Neural cell (in vitro differentiated cells): ENCODE data around the gene FAF2.

Experiments
- CTCF ChIP-seq: fragments of 450-650 bp; IDR thresholded peaks from 2 replicates; pipeline ENCODE4 v1.5.1; 2014; ENCODE audit warnings: antibody characterized with exemption, mild to moderate bottlenecking, moderate library complexity; ENCODE audit not compliant: poor library complexity, severe bottlenecking
- EP300 ChIP-seq: fragments of 450-650 bp; conservative IDR thresholded peaks from 2 replicates; pipeline ENCODE4 v1.6.1; 2014; ENCODE audit warnings: antibody characterized with exemption, mild to moderate bottlenecking, moderate library complexity; ENCODE audit not compliant: poor library complexity, severe bottlenecking
- EZH2 ChIP-seq: fragments of 200-600, 300-800 bp; shearing (Covaris generic), sonication (generic); IDR thresholded peaks from 2 replicates; pipeline ENCODE4 v1.6.1; 2014; ENCODE audit warnings: antibody characterized with exemption, low read length, borderline replicate concordance, mild to moderate bottlenecking; ENCODE audit not compliant: insufficient read depth, poor library complexity, severe bottlenecking
- RAD21 ChIP-seq: fragments of 450-650 bp; conservative IDR thresholded peaks from 2 replicates; pipeline ENCODE4 v1.6.1; 2014; ENCODE audit warnings: antibody characterized with exemption, mild to moderate bottlenecking, moderate library complexity
- SMC3 ChIP-seq: fragments of 450-650 bp; conservative IDR thresholded peaks from 2 replicates; pipeline ENCODE4 v1.6.1; 2014; ENCODE audit warnings: antibody characterized with exemption, mild to moderate bottlenecking, moderate library complexity; ENCODE audit not compliant: poor library complexity
- TAF1 ChIP-seq: IDR thresholded peaks from 2 replicates; pipeline ENCODE4 v1.6.1; 2012; ENCODE audit warnings: low read depth
- TF ChIP-seq, protein P1 (sequence below): IDR thresholded peaks from 2 replicates; pipeline ENCODE4 v1.6.1; 2012; ENCODE audit warnings: borderline replicate concordance

DNA sequence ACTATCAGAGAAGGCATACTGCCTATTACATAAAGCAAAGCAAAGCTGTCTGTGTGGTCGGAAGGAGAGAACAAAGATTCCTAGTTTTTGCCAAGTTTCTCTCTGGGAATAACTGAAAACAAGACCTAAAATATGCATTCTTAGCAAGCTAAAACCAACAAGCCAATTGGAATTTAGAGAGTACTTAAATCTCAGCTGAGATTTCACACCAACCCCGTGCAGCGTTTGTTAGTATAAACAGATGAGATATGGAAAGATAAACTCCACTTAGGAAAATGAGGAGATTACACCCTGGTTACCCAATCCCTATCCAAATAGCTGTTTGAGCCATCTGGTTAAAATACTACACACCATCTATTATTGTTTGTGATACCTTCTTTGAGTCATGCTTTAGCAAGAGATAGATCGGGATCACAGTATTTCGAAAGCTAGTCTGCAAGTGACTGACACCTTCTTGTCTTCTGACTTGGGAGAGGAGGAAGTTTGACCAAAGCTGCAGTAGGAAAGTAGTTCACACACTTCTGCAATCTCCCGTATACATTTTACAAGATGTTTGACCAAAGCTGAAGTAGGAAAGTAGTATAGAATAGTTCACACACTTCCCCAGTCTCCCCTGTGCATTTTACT, 18.2 kb downstream of the FAF2 start:
- no peak for TF ChIP-seq CTCF
- TF ChIP-seq, protein P1, sequence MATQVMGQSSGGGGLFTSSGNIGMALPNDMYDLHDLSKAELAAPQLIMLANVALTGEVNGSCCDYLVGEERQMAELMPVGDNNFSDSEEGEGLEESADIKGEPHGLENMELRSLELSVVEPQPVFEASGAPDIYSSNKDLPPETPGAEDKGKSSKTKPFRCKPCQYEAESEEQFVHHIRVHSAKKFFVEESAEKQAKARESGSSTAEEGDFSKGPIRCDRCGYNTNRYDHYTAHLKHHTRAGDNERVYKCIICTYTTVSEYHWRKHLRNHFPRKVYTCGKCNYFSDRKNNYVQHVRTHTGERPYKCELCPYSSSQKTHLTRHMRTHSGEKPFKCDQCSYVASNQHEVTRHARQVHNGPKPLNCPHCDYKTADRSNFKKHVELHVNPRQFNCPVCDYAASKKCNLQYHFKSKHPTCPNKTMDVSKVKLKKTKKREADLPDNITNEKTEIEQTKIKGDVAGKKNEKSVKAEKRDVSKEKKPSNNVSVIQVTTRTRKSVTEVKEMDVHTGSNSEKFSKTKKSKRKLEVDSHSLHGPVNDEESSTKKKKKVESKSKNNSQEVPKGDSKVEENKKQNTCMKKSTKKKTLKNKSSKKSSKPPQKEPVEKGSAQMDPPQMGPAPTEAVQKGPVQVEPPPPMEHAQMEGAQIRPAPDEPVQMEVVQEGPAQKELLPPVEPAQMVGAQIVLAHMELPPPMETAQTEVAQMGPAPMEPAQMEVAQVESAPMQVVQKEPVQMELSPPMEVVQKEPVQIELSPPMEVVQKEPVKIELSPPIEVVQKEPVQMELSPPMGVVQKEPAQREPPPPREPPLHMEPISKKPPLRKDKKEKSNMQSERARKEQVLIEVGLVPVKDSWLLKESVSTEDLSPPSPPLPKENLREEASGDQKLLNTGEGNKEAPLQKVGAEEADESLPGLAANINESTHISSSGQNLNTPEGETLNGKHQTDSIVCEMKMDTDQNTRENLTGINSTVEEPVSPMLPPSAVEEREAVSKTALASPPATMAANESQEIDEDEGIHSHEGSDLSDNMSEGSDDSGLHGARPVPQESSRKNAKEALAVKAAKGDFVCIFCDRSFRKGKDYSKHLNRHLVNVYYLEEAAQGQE, result no peak
- TF ChIP-seq SMC3, result no peak
- TF ChIP-seq EZH2, result no peak
- no peak for TF ChIP-seq EP300
- TF ChIP-seq TAF1, result no peak
- no peak for TF ChIP-seq RAD21
